Gastroesophageal sphincter (tissue), 4 donors: ENCODE data around the gene MLNR. TPM values are rescaled to one million over a fixed set of nuclear protein-coding genes. Genes with fewer than 3 reads are reported as not detected.
A peak's percentile ranks its signal among the peaks of the same experiment; 100 is the strongest.

Experiments used
- ATAC-seq: fragments of 150-250 bp; one replicate; pipeline ENCODE4 v1.9.1; 2016; ENCODE audit warnings: mild to moderate bottlenecking, moderate library complexity
- H3K27ac ChIP-seq, 4 donors: fragments of 200-600 bp; sonication (generic) in 3 of 4; 1 replicate in 3 of 4; 2 replicates in 1 of 4; pipeline ENCODE4 v1.5.1; 2016 to 2019
- H3K27me3 ChIP-seq: fragments of 200-600 bp; sonication (generic); one replicate; pipeline ENCODE4 v1.5.1; 2019
- H3K36me3 ChIP-seq, 2 donors: fragments of 200-600 bp; sonication (generic); one replicate each; pipeline ENCODE4 v1.5.1; 2019; ENCODE audit warnings: control low read depth in 1 of 2
- H3K4me1 ChIP-seq, 3 donors: fragments of 200-600 bp; sonication (generic); 1 replicate in 2 of 3; 2 replicates in 1 of 3; pipeline ENCODE4 v1.5.1; 2016 to 2019; ENCODE audit warnings: control low read depth in 2 of 3
- H3K4me3 ChIP-seq, 2 donors: fragments of 200-600 bp; sonication (generic); one replicate each; pipeline ENCODE4 v1.5.1; 2019; ENCODE audit warnings: mild to moderate bottlenecking in 1 of 2, moderate library complexity in 1 of 2
- H3K9me3 ChIP-seq, 3 donors: fragments of 200-600 bp; sonication (generic); one replicate each; pipeline ENCODE4 v1.5.1; 2017 to 2019; ENCODE audit warnings: control low read depth in 2 of 3
- EP300 ChIP-seq: sonication (generic); formaldehyde crosslinking; IDR thresholded peaks from one replicate; pipeline ENCODE4 v1.6.1; 2017; ENCODE audit warnings: antibody characterized with exemption, mild to moderate bottlenecking
- POLR2A ChIP-seq, 2 donors: fragments of 450-650 bp; IDR thresholded peaks; one replicate each; pipeline ENCODE4 v1.6.1; 2017; ENCODE audit warnings: antibody characterized with exemption in 2 of 2, mild to moderate bottlenecking in 2 of 2, moderate library complexity in 1 of 2
- POLR2AphosphoS5 ChIP-seq: sonication (generic); formaldehyde crosslinking; IDR thresholded peaks from one replicate; pipeline ENCODE4 v1.6.1; 2017; ENCODE audit warnings: antibody characterized with exemption
- WGBS, 2 donors: methylation state at CpG; one replicate each; pipeline ENCODE4 v1.1.5; 2018; ENCODE audit warnings: low coverage in 1 of 2; 5-methylcytosine and 5-hydroxymethylcytosine counted together
- total RNA-seq, 4 donors: library from RNA; depleted of rRNA; stranded (reverse); fragments of >200 nt; gene quantifications; one replicate each; pipeline ENCODE4 v1.1.0, GENCODE V29; 2016
- TF ChIP-seq, protein P1 (sequence below), 4 experiments: fragments of 200-600 bp in 2 of 4; fragments of 450-650 bp in 2 of 4; sonication (generic) in 1 of 4; IDR thresholded peaks; one replicate each; pipeline ENCODE4 v1.5.1; 2017 to 2019; ENCODE audit warnings: antibody characterized with exemption in 4 of 4, mild to moderate bottlenecking in 2 of 4, moderate library complexity in 2 of 4

The MLNR gene, protein sequence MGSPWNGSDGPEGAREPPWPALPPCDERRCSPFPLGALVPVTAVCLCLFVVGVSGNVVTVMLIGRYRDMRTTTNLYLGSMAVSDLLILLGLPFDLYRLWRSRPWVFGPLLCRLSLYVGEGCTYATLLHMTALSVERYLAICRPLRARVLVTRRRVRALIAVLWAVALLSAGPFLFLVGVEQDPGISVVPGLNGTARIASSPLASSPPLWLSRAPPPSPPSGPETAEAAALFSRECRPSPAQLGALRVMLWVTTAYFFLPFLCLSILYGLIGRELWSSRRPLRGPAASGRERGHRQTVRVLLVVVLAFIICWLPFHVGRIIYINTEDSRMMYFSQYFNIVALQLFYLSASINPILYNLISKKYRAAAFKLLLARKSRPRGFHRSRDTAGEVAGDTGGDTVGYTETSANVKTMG
- under 1 TPM in 1 of 4 donors, not detected in 3; 0.35 TPM for total RNA-seq

- Histone ChIP-seq H3K36me3 (no peaks in the 10 kb centered on the region), H3K27ac (no peak within 1 kb of the TSS), H3K9me3 (no peaks in the 10 kb centered on the region), H3K4me3 (peak within 1 kb of the TSS; percentile 5 to 55), H3K4me1 (peaks cover 0 to 29% (median 7%) of the 10 kb centered on the region in 3 donors), H3K27me3 (peaks cover 50% of the 10 kb centered on the region)
- peak; percentile 56 for ATAC-seq
- TF ChIP-seq EP300 (no peak), POLR2AphosphoS5 (no peak), POLR2A (IDR thresholded peaks at IDR 0.05) (no peak)
- TF ChIP-seq, protein P1, sequence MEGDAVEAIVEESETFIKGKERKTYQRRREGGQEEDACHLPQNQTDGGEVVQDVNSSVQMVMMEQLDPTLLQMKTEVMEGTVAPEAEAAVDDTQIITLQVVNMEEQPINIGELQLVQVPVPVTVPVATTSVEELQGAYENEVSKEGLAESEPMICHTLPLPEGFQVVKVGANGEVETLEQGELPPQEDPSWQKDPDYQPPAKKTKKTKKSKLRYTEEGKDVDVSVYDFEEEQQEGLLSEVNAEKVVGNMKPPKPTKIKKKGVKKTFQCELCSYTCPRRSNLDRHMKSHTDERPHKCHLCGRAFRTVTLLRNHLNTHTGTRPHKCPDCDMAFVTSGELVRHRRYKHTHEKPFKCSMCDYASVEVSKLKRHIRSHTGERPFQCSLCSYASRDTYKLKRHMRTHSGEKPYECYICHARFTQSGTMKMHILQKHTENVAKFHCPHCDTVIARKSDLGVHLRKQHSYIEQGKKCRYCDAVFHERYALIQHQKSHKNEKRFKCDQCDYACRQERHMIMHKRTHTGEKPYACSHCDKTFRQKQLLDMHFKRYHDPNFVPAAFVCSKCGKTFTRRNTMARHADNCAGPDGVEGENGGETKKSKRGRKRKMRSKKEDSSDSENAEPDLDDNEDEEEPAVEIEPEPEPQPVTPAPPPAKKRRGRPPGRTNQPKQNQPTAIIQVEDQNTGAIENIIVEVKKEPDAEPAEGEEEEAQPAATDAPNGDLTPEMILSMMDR (IDR thresholded peaks at IDR 0.05) = peak in 2 of 4 experiments; percentile 14 to 26
- no CpG with 5 or more reads among the region's 111 CpGs for WGBS, 2 donors
Measured at GRCh38 chr13:49220036-49220855, at the start of gene MLNR. MLNR (plus strand) TSS chr13:49220338; CDS start chr13:49220338, 0 bp downstream.

GRCh38 chr13:49171359-49171758, 48.8 kb upstream of the MLNR start:
- H3K27me3 ChIP-seq = no peaks in the 10 kb centered on the region
- no peaks in the 10 kb centered on the region for H3K4me1 ChIP-seq
- no peak overlapping the region for H3K27ac ChIP-seq
- no peak overlapping the region for H3K4me3 ChIP-seq
- H3K9me3 ChIP-seq = no peaks in the 10 kb centered on the region
- no peak for TF ChIP-seq POLR2A (IDR thresholded peaks at IDR 0.05)
- no peak for TF ChIP-seq POLR2AphosphoS5
- TF ChIP-seq, protein P1 (IDR thresholded peaks at IDR 0.05) = no peak
- TF ChIP-seq EP300 = no peak
- peaks cover 0 to 76% of the 10 kb centered on the region in 2 donors for H3K36me3 ChIP-seq
- no peak for ATAC-seq

DNA sequence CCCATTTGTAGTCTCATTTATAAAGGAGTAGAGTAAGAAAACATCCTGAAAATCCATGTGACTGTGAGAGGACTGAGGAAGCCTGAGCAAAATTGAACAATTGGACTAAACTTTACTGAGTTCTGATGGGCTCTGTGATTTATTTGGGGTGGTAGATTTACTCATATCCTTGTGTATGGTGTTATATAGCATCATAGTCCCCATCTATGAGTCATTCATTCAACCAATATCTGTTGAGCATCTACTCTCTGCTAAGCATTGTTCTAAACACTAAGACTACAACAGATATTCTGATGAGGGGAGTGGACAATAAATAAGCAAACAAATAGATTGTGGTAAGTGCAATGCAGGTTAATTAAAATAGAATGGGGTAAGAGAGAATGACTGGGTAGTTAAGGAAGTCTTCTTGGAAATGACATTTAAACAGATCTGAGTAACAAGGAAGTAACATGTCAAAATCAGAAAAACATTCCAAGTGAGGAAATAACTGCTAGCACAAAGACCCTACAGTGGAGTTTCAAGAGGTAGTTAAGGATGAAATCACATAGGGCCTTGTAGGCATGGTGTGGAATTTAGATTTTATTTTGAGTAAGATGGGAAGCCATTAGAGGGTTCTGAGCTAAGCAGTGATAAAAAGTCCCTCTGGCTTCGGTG, 36.3 kb upstream of the MLNR start:
- no peaks in the 10 kb centered on the region for H3K4me1 ChIP-seq
- ATAC-seq = no peak
- TF ChIP-seq, protein P1 (IDR thresholded peaks at IDR 0.05) = no peak
- TF ChIP-seq POLR2AphosphoS5 = no peak
- no peak for TF ChIP-seq POLR2A (IDR thresholded peaks at IDR 0.05)
- no peak for TF ChIP-seq EP300
- H3K27me3 ChIP-seq = no peaks in the 10 kb centered on the region
- no peak overlapping the region for H3K27ac ChIP-seq
- no peaks in the 10 kb centered on the region for H3K9me3 ChIP-seq
- H3K36me3 ChIP-seq = peaks cover 5 to 81% of the 10 kb centered on the region in 2 donors
- no peak overlapping the region for H3K4me3 ChIP-seq
- 56 to 75% methylated on average over 1 of the region's 1 CpG for WGBS, 2 donors

DNA sequence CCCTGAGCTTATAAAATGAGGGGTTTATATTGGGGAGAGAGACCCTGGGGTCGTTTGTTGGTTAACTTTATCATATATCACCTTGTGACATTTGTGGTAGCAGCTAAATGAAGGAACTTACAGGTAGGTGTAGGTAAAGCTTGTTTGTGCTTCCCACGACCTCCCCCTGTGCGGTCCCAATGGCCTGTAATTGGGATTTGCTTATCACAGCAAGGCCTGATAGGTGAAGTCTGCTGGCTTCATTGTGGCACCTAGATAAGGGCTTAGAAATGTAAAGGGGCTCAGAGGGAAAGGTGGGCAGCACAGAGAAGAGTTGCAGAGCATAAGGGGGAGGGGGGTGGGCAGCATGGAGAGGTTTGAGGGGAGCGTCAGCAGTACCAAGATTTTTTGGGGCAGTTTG, 35.5 kb upstream of the MLNR start:
- no peak overlapping the region for H3K4me3 ChIP-seq
- TF ChIP-seq EP300 (no peak), POLR2A (IDR thresholded peaks at IDR 0.05) (no peak), POLR2AphosphoS5 (no peak)
- TF ChIP-seq, protein P1 (IDR thresholded peaks at IDR 0.05) = no peak
- no peak for ATAC-seq
- H3K9me3 ChIP-seq = no peaks in the 10 kb centered on the region
- 14 to 81% methylated on average over 1 to 4 of the region's 4 CpGs for WGBS, 2 donors
- H3K4me1 ChIP-seq = no peaks in the 10 kb centered on the region
- no peak overlapping the region for H3K27ac ChIP-seq
- peaks cover 5 to 81% of the 10 kb centered on the region in 2 donors for H3K36me3 ChIP-seq
- no peaks in the 10 kb centered on the region for H3K27me3 ChIP-seq
